Mesenchymal stem cell (in vitro differentiated cells and primary cell): ENCODE data around the gene SLC23A2.

ENCODE experiments used
- DNase-seq: peaks from one replicate; pipeline ENCODE4 v3.0.0-alpha.2; 2013
- H2AFZ ChIP-seq: one replicate; pipeline ENCODE4 v1.6.1; 2013; ENCODE audit warnings: low read depth, mild to moderate bottlenecking, control low read depth, inconsistent platforms, low read length, moderate library complexity
- H2AK5ac ChIP-seq: 2 replicates; pipeline ENCODE4 v1.6.1; 2013; ENCODE audit warnings: low read length, moderate library complexity, mild to moderate bottlenecking, inconsistent platforms; ENCODE audit not compliant: severe bottlenecking
- H2BK120ac ChIP-seq: one replicate; pipeline ENCODE4 v1.6.1; 2013; ENCODE audit warnings: low read depth, mild to moderate bottlenecking, inconsistent platforms, low read length, moderate library complexity
- H2BK12ac ChIP-seq, 2 experiments: one replicate each; pipeline ENCODE4 v1.6.1; 2013; ENCODE audit warnings: inconsistent platforms in 2 of 2, low read length in 2 of 2, mild to moderate bottlenecking in 2 of 2, moderate library complexity in 2 of 2, control low read depth in 1 of 2
- H2BK15ac ChIP-seq: one replicate; pipeline ENCODE4 v1.6.1; 2013; ENCODE audit warnings: mild to moderate bottlenecking, low read depth, inconsistent platforms; ENCODE audit not compliant: poor library complexity, severe bottlenecking
- H2BK5ac ChIP-seq: 2 replicates; pipeline ENCODE4 v1.6.1; 2013; ENCODE audit warnings: low read depth, mild to moderate bottlenecking, low read length, control low read depth, inconsistent platforms; ENCODE audit not compliant: poor library complexity, severe bottlenecking
- H3K14ac ChIP-seq, 2 experiments: one replicate each; pipeline ENCODE4 v1.6.1; 2013; ENCODE audit warnings: inconsistent platforms in 2 of 2, low read length in 2 of 2, control low read depth in 1 of 2, mild to moderate bottlenecking in 1 of 2, moderate library complexity in 1 of 2
- H3K18ac ChIP-seq, 2 experiments: one replicate each; pipeline ENCODE4 v1.6.1; 2013; ENCODE audit warnings: inconsistent platforms in 2 of 2, low read length in 2 of 2, control low read depth in 1 of 2, low read depth in 1 of 2, mild to moderate bottlenecking in 1 of 2
- H3K23ac ChIP-seq, 2 experiments: one replicate each; pipeline ENCODE4 v1.6.1; 2013; ENCODE audit warnings: inconsistent platforms in 2 of 2, low read length in 2 of 2, mild to moderate bottlenecking in 2 of 2, moderate library complexity in 2 of 2, control low read depth in 1 of 2
- H3K27ac ChIP-seq: 2 replicates; pipeline ENCODE4 v1.5.1; 2013; ENCODE audit warnings: mild to moderate bottlenecking, moderate library complexity, low read length, control low read depth, inconsistent platforms; ENCODE audit not compliant: poor library complexity, severe bottlenecking
- H3K27me3 ChIP-seq, 2 experiments: 2 replicates each; pipeline versions ENCODE4 v1.6.1 to v1.7.0; 2013; ENCODE audit warnings: low read length in 2 of 2, mild to moderate bottlenecking in 2 of 2, moderate library complexity in 2 of 2, control low read depth in 1 of 2, inconsistent platforms in 1 of 2; ENCODE audit not compliant: control insufficient read depth in 1 of 2, insufficient read depth in 1 of 2
- H3K36me3 ChIP-seq, 2 experiments: 2 replicates each; pipeline versions ENCODE4 v1.6.1 to v1.7.0; 2013; ENCODE audit warnings: low read length in 2 of 2, control low read depth in 1 of 2, inconsistent platforms in 1 of 2, low read depth in 1 of 2, mild to moderate bottlenecking in 1 of 2; ENCODE audit not compliant: insufficient read depth in 2 of 2, control insufficient read depth in 1 of 2
- H3K4ac ChIP-seq, 2 experiments: one replicate each; pipeline ENCODE4 v1.6.1; 2013; ENCODE audit warnings: inconsistent platforms in 2 of 2, low read length in 2 of 2, mild to moderate bottlenecking in 2 of 2, moderate library complexity in 2 of 2, control low read depth in 1 of 2, low read depth in 1 of 2
- H3K4me1 ChIP-seq: 2 replicates; pipeline ENCODE4 v1.6.1; 2013; ENCODE audit warnings: low read depth, low read length, control low read depth; ENCODE audit not compliant: control insufficient read depth, insufficient read depth
- H3K4me2 ChIP-seq: 2 replicates; pipeline ENCODE4 v1.6.1; 2013; ENCODE audit warnings: low read length, mild to moderate bottlenecking, inconsistent platforms; ENCODE audit not compliant: poor library complexity, severe bottlenecking
- H3K4me3 ChIP-seq, 2 experiments: 2 replicates each; pipeline versions ENCODE4 v1.5.1 to v1.7.0; 2013; ENCODE audit warnings: low read length in 2 of 2, mild to moderate bottlenecking in 2 of 2, control low read depth in 1 of 2, low read depth in 1 of 2; ENCODE audit not compliant: insufficient read depth in 1 of 2
- H3K79me1 ChIP-seq: replicated peaks from 2 replicates; pipeline ENCODE4 v1.6.1; 2013; ENCODE audit warnings: mild to moderate bottlenecking, control low read depth, low read length, inconsistent platforms; ENCODE audit not compliant: poor library complexity, severe bottlenecking
- H3K9ac ChIP-seq: 2 replicates; pipeline ENCODE4 v1.7.0; 2013; ENCODE audit warnings: mild to moderate bottlenecking, low read length, moderate library complexity
- H3K9me3 ChIP-seq: 2 replicates; pipeline ENCODE4 v1.7.0; 2013; ENCODE audit warnings: mild to moderate bottlenecking, low read length; ENCODE audit not compliant: control insufficient read depth
- H4K8ac ChIP-seq: one replicate; pipeline ENCODE4 v1.6.1; 2013; ENCODE audit warnings: inconsistent platforms, mild to moderate bottlenecking, low read length, moderate library complexity
- H4K91ac ChIP-seq: one replicate; pipeline ENCODE4 v1.6.1; 2013; ENCODE audit warnings: mild to moderate bottlenecking, low read length, inconsistent platforms
- WGBS: methylation state at CpG from one replicate; pipeline ENCODE4 v1.1.7; 2013; ENCODE audit warnings: mixed read lengths; 5-methylcytosine and 5-hydroxymethylcytosine counted together

The SLC23A2 gene

GRCh38 chr20:4946986-4947385 is 54.3 kb downstream of the SLC23A2 start:
- Histone ChIP-seq H3K36me3 (peaks cover 0 to 3% of the 10 kb centered on the region in 2 experiments), H3K27ac (no peak overlapping the region), H3K18ac (no peak overlapping the region), H3K23ac (no peak overlapping the region), H2BK120ac (no peak overlapping the region), H4K91ac (peak overlapping the region; percentile 37), H3K14ac (no peak overlapping the region), H3K4ac (no peak overlapping the region), H3K4me3 (no peak overlapping the region), H3K79me1 (peaks cover 35% of the 10 kb centered on the region), H3K9me3 (no peaks in the 10 kb centered on the region), H2BK5ac (no peak overlapping the region), H2BK12ac (no peak overlapping the region), H4K8ac (no peak overlapping the region), H3K9ac (peak overlapping the region; percentile 14), H2AK5ac (no peak overlapping the region), H3K27me3 (no peaks in the 10 kb centered on the region), H2AFZ (no peak overlapping the region), H2BK15ac (no peak overlapping the region), H3K4me2 (no peak overlapping the region), H3K4me1 (peaks cover 10% of the 10 kb centered on the region)
- DNase-seq: no peak
- whole genome bisulfite sequencing: 67% methylated on average over 5 of the region's 6 CpGs

- Histone ChIP-seq H3K4me2 (no peak overlapping the region), H2BK12ac (no peak overlapping the region), H3K4ac (no peak overlapping the region), H3K9me3 (no peaks in the 10 kb centered on the region), H3K27me3 (no peaks in the 10 kb centered on the region), H4K8ac (no peak overlapping the region), H2BK120ac (no peak overlapping the region), H3K23ac (no peak overlapping the region), H3K9ac (peak overlapping the region; percentile 14), H3K4me3 (no peak overlapping the region), H3K27ac (no peak overlapping the region), H3K79me1 (peaks cover 35% of the 10 kb centered on the region), H2AK5ac (no peak overlapping the region), H3K4me1 (peaks cover 10% of the 10 kb centered on the region), H2BK15ac (no peak overlapping the region), H3K18ac (no peak overlapping the region), H2AFZ (no peak overlapping the region), H2BK5ac (no peak overlapping the region), H4K91ac (no peak overlapping the region), H3K14ac (no peak overlapping the region), H3K36me3 (peaks cover 0 to 3% of the 10 kb centered on the region in 2 experiments)
- 95% methylated on average over 6 of the region's 6 CpGs for WGBS
- DNase-seq: no peak
Observed at GRCh38 chr20:4946585-4946984, 54.7 kb downstream of the SLC23A2 start.

GRCh38 chr20:4944518-4945313 is 56.6 kb downstream of the SLC23A2 start:
- Histone ChIP-seq H3K79me1 (peaks cover 29% of the 10 kb centered on the region), H3K36me3 (peaks cover 3% of the 10 kb centered on the region in 2 experiments), H3K27me3 (no peaks in the 10 kb centered on the region), H2BK12ac (no peak overlapping the region), H3K4ac (no peak overlapping the region), H4K8ac (no peak overlapping the region), H3K9me3 (no peaks in the 10 kb centered on the region), H4K91ac (no peak overlapping the region), H3K23ac (no peak overlapping the region), H3K18ac (no peak overlapping the region), H3K4me1 (peaks cover 3% of the 10 kb centered on the region), H2AFZ (no peak overlapping the region), H3K14ac (no peak overlapping the region), H2AK5ac (no peak overlapping the region), H3K27ac (no peak overlapping the region), H3K9ac (peak overlapping the region; percentile 18), H2BK120ac (no peak overlapping the region), H3K4me2 (no peak overlapping the region), H2BK5ac (no peak overlapping the region), H3K4me3 (no peak overlapping the region), H2BK15ac (no peak overlapping the region)
- no peak for DNase-seq
- WGBS: 96% methylated on average over 3 of the region's 6 CpGs

GRCh38 chr20:4942331-4942730 is 59.0 kb downstream of the SLC23A2 start:
- H3K14ac ChIP-seq: no peak overlapping the region
- H2AFZ ChIP-seq: no peak overlapping the region
- peak overlapping the region; percentile 80 for H3K9ac ChIP-seq
- H3K23ac ChIP-seq: no peak overlapping the region
- H2AK5ac ChIP-seq: no peak overlapping the region
- H3K18ac ChIP-seq: no peak overlapping the region
- peaks cover 1% of the 10 kb centered on the region for H3K4me1 ChIP-seq
- no peak overlapping the region for H4K8ac ChIP-seq
- H3K4me3 ChIP-seq: no peak overlapping the region
- H3K9me3 ChIP-seq: no peaks in the 10 kb centered on the region
- H3K27me3 ChIP-seq: no peaks in the 10 kb centered on the region
- H3K27ac ChIP-seq: no peak overlapping the region
- no peak overlapping the region for H4K91ac ChIP-seq
- H2BK120ac ChIP-seq: no peak overlapping the region
- H2BK5ac ChIP-seq: no peak overlapping the region
- H3K79me1 ChIP-seq: peaks cover 23% of the 10 kb centered on the region
- H3K4me2 ChIP-seq: no peak overlapping the region
- peaks cover 0 to 3% of the 10 kb centered on the region in 2 experiments for H3K36me3 ChIP-seq
- H3K4ac ChIP-seq: no peak overlapping the region
- WGBS: 76% methylated on average over 3 of the region's 5 CpGs
- H2BK15ac ChIP-seq: no peak overlapping the region
- no peak overlapping the region for H2BK12ac ChIP-seq
- DNase-seq: no peak
